Endothelial cell (in vitro differentiated cells): ENCODE results near the gene ZNF133. TPM values are rescaled to one million over a fixed set of nuclear protein-coding genes. Genes with fewer than 3 reads are reported as not detected.

Source experiments
- DNase-seq: peaks from one replicate; pipeline ENCODE4 v3.0.0; 2021; ENCODE audit warnings: low spot score
- H3K27ac Mint-ChIP-seq: one replicate; pipeline ENCODE4 v1.8.0; 2021; ENCODE audit warnings: mixed read lengths, inconsistent platforms; ENCODE audit not compliant: unreplicated experiment
- H3K27me3 Mint-ChIP-seq: one replicate; pipeline ENCODE4 v1.8.0; 2021; ENCODE audit warnings: mild to moderate bottlenecking, moderate library complexity, mixed read lengths, inconsistent platforms; ENCODE audit not compliant: unreplicated experiment
- H3K36me3 Mint-ChIP-seq: one replicate; pipeline ENCODE4 v1.8.0; 2021; ENCODE audit warnings: mild to moderate bottlenecking, low read depth, mixed read lengths, inconsistent platforms; ENCODE audit not compliant: unreplicated experiment
- H3K4me1 Mint-ChIP-seq: one replicate; pipeline ENCODE4 v1.8.0; 2021; ENCODE audit warnings: mild to moderate bottlenecking, mixed read lengths, inconsistent platforms; ENCODE audit not compliant: unreplicated experiment
- H3K4me3 Mint-ChIP-seq: one replicate; pipeline ENCODE4 v1.8.0; 2021; ENCODE audit warnings: mild to moderate bottlenecking, mixed read lengths, inconsistent platforms; ENCODE audit not compliant: unreplicated experiment
- H3K9me3 Mint-ChIP-seq: one replicate; pipeline ENCODE4 v1.8.0; 2021; ENCODE audit warnings: mixed read lengths, inconsistent platforms; ENCODE audit not compliant: unreplicated experiment
- CTCF ChIP-seq: fragments of 200-600 bp; sonication (generic); IDR thresholded peaks from one replicate; pipeline ENCODE4 v1.5.0; 2021; ENCODE audit warnings: antibody characterized with exemption; ENCODE audit not compliant: unreplicated experiment
- total RNA-seq: library from RNA; stranded (reverse); fragmentation: NEBNext Ultra II Directional; extraction: Animal tissue kit (Norgen Biotek cat#: 25700); gene quantifications from one replicate; pipeline ENCODE4 v1.2.1, GENCODE V29; 2021; ENCODE audit not compliant: unreplicated experiment

Gene ZNF133
- total RNA-seq, 1 donor from 2014 or later, result 14.1 TPM

- H3K4me1 Mint-ChIP-seq, result no peaks in the 10 kb centered on the region
- no peak overlapping the region for H3K27ac Mint-ChIP-seq
- no peak for DNase-seq
- peaks cover 2% of the 10 kb centered on the region for H3K27me3 Mint-ChIP-seq
- no peaks in the 10 kb centered on the region for H3K9me3 Mint-ChIP-seq
- no peak for TF ChIP-seq CTCF
- H3K36me3 Mint-ChIP-seq, result no peaks in the 10 kb centered on the region
- H3K4me3 Mint-ChIP-seq, result no peak overlapping the region
Measured at GRCh38 chr20:18359854-18360253, 71.5 kb downstream of the ZNF133 start.

GRCh38 chr20:18360635-18361034 is 72.3 kb downstream of the ZNF133 start:
- H3K36me3 Mint-ChIP-seq, result no peaks in the 10 kb centered on the region
- H3K9me3 Mint-ChIP-seq, result no peaks in the 10 kb centered on the region
- H3K4me1 Mint-ChIP-seq, result no peaks in the 10 kb centered on the region
- no peak overlapping the region for H3K4me3 Mint-ChIP-seq
- DNase-seq, result no peak
- peaks cover 2% of the 10 kb centered on the region for H3K27me3 Mint-ChIP-seq
- no peak for TF ChIP-seq CTCF
- H3K27ac Mint-ChIP-seq, result no peak overlapping the region

- no peak overlapping the region for H3K4me3 Mint-ChIP-seq
- no peak for DNase-seq
- no peak for TF ChIP-seq CTCF
- no peak overlapping the region for H3K27ac Mint-ChIP-seq
- H3K36me3 Mint-ChIP-seq, result no peaks in the 10 kb centered on the region
- no peaks in the 10 kb centered on the region for H3K4me1 Mint-ChIP-seq
- H3K9me3 Mint-ChIP-seq, result no peaks in the 10 kb centered on the region
- H3K27me3 Mint-ChIP-seq, result peaks cover 4% of the 10 kb centered on the region
Measured at GRCh38 chr20:18361678-18362077, 73.4 kb downstream of the ZNF133 start.

GRCh38 chr20:18362916-18363315 is 74.6 kb downstream of the ZNF133 start:
- TF ChIP-seq CTCF, result no peak

GRCh38 chr20:18363708-18364107 is 75.4 kb downstream of the ZNF133 start:
- H3K27me3 Mint-ChIP-seq, result peaks cover 5% of the 10 kb centered on the region
- no peak for TF ChIP-seq CTCF
- DNase-seq, result no peak
- H3K36me3 Mint-ChIP-seq, result no peaks in the 10 kb centered on the region
- no peaks in the 10 kb centered on the region for H3K9me3 Mint-ChIP-seq
- no peaks in the 10 kb centered on the region for H3K4me1 Mint-ChIP-seq
- H3K27ac Mint-ChIP-seq, result no peak overlapping the region
- no peak overlapping the region for H3K4me3 Mint-ChIP-seq

More at GRCh38 chr20:18362916-18363315, 74.6 kb downstream of the ZNF133 start:
- Mint-ChIP-seq H3K36me3 (no peaks in the 10 kb centered on the region), H3K4me3 (no peak overlapping the region), H3K27me3 (peaks cover 5% of the 10 kb centered on the region), H3K9me3 (no peaks in the 10 kb centered on the region), H3K4me1 (no peaks in the 10 kb centered on the region), H3K27ac (no peak overlapping the region)
- DNase-seq, result no peak
